Natural killer cell (primary cell): ENCODE data around the gene RIC8B. TPM values are rescaled to one million over a fixed set of nuclear protein-coding genes. Genes with fewer than 3 reads are reported as not detected.

Experiments
- ATAC-seq, 3 donors: fragments of 150-1000 bp in 2 of 3; fragments of 200-7000 bp in 1 of 3; cut with Tn5 transposase; 1 replicate in 1 of 3; 2 replicates in 2 of 3; pipeline ENCODE4 v1.10.0; 2021; ENCODE audit warnings: mild to moderate bottlenecking in 2 of 3, moderate library complexity in 2 of 3
- DNase-seq, 2 donors: peaks; one replicate each; pipeline versions ENCODE4 v3.0.0 to v3.0.0-alpha.2; 2013 to 2021; ENCODE audit warnings: mixed read lengths in 1 of 2
- H3K27ac ChIP-seq: one replicate; pipeline ENCODE4 v1.5.1; 2013; ENCODE audit warnings: mild to moderate bottlenecking, low read length
- H3K27me3 ChIP-seq: one replicate; pipeline ENCODE4 v1.6.1; 2013; ENCODE audit warnings: low read length; ENCODE audit not compliant: control insufficient read depth, insufficient read depth
- H3K36me3 ChIP-seq: one replicate; pipeline ENCODE4 v1.6.1; 2013; ENCODE audit warnings: low read length; ENCODE audit not compliant: control insufficient read depth, insufficient read depth
- H3K4me1 ChIP-seq: one replicate; pipeline ENCODE4 v1.6.1; 2013; ENCODE audit warnings: low read length; ENCODE audit not compliant: control insufficient read depth, insufficient read depth
- H3K4me3 ChIP-seq: one replicate; pipeline ENCODE4 v1.5.1; 2013; ENCODE audit warnings: low read length
- H3K9me3 ChIP-seq: one replicate; pipeline ENCODE4 v1.6.1; 2013; ENCODE audit warnings: low read length; ENCODE audit not compliant: control insufficient read depth, insufficient read depth
- H3K27ac Mint-ChIP-seq, 2 donors: one replicate each; pipeline ENCODE4 v1.8.0; 2022; ENCODE audit warnings: mild to moderate bottlenecking in 2 of 2, mixed read lengths in 2 of 2, moderate library complexity in 1 of 2
- H3K27me3 Mint-ChIP-seq, 2 donors: one replicate each; pipeline ENCODE4 v1.8.0; 2022; ENCODE audit warnings: low read depth in 2 of 2, mixed read lengths in 2 of 2
- H3K36me3 Mint-ChIP-seq: one replicate; pipeline ENCODE4 v1.8.0; 2022; ENCODE audit warnings: mixed read lengths
- H3K4me1 Mint-ChIP-seq, 2 donors: one replicate each; pipeline ENCODE4 v1.8.0; 2022; ENCODE audit warnings: mixed read lengths in 2 of 2
- H3K4me3 Mint-ChIP-seq: one replicate; pipeline ENCODE4 v1.8.0; 2022; ENCODE audit warnings: mild to moderate bottlenecking, moderate library complexity, mixed read lengths
- H3K9me3 Mint-ChIP-seq, 2 donors: one replicate each; pipeline ENCODE4 v1.8.0; 2022; ENCODE audit warnings: mixed read lengths in 2 of 2
- CTCF ChIP-seq: fragments of 200-600 bp; IDR thresholded peaks from one replicate; pipeline ENCODE4 v1.8.0; 2022; ENCODE audit warnings: antibody characterized with exemption
- WGBS: methylation state at CpG from one replicate; pipeline ENCODE4 v1.1.7; 2013; ENCODE audit warnings: missing lambda C conversion rate; ENCODE audit not compliant: insufficient coverage; 5-methylcytosine and 5-hydroxymethylcytosine counted together
- intact Hi-C: fragments of 100-400 bp; cut with micrococcal nuclease; formaldehyde crosslinking; loops from one replicate; pipeline ENCODE4 v1.14.2; 2022
- total RNA-seq, 4 donors: library from RNA; stranded (reverse); fragments of 120-200 nt in 1 of 4; gene quantifications; one replicate each; pipeline versions ENCODE4 v1.2.3 to v1.2.4, GENCODE V29; 2013 to 2022

RIC8B gene
- total RNA-seq, 3 donors from 2014 or later (not counting 1 experiment from before 2014, with no cell fraction given), result 12.1 to 21.3 (median 15.5) TPM

DNA sequence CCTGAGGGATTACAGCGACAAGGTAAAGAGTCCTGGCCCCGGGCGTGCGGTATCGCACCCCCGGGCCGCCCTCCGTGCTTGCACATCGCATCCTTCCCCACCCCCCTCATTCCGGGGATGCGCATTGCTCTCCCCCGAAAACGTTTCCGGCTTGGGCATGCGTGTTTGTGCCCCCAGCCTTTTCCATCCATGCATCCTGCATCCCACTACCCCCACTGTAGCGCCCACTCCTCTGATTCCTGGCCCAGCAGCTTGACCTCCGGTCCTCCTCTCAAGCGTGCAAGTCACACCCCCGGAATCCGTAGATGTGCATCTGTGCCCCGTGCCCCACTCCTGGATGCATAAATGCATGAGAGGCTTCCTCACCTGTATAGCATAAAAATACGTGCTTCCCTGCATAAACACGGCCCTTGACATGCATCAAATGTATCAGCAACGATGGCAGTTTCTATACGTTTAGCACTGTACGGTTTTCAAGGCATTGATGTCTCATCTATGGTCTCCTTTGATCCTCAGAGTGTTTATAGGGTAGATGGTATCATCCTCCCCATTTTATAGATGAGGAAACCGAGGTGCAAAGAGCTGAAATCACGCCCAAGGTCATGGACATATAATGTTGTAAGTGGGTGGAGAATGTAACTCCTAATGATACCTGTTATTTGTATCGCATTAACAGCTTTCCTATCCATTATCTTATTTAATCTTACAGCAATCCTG, 484 bp downstream of the RIC8B start:
- peak in 1 of 3 donors; percentile 20 for ATAC-seq
- intact Hi-C loops, result no loop called here
- Mint-ChIP-seq H3K27ac (peak overlapping the region; percentile 93 to 98), H3K27me3 (peaks cover under 1% of the 10 kb centered on the region in 2 donors), H3K4me1 (peaks cover 32 to 39% of the 10 kb centered on the region in 2 donors), H3K9me3 (no peaks in the 10 kb centered on the region), H3K4me3 (peak overlapping the region; percentile 95), H3K36me3 (no peaks in the 10 kb centered on the region)
- peak overlapping the region; percentile 65 for H3K4me3 ChIP-seq
- no peak for TF ChIP-seq CTCF
- H3K27ac ChIP-seq, result peak overlapping the region; percentile 69
- no peaks in the 10 kb centered on the region for H3K27me3 ChIP-seq
- DNase-seq, result peak in 1 of 2 donors; percentile 52
- H3K9me3 ChIP-seq, result no peaks in the 10 kb centered on the region
- peaks cover 10% of the 10 kb centered on the region for H3K4me1 ChIP-seq
- no peaks in the 10 kb centered on the region for H3K36me3 ChIP-seq
- WGBS, result 1% methylated on average over 26 of the region's 29 CpGs

DNA sequence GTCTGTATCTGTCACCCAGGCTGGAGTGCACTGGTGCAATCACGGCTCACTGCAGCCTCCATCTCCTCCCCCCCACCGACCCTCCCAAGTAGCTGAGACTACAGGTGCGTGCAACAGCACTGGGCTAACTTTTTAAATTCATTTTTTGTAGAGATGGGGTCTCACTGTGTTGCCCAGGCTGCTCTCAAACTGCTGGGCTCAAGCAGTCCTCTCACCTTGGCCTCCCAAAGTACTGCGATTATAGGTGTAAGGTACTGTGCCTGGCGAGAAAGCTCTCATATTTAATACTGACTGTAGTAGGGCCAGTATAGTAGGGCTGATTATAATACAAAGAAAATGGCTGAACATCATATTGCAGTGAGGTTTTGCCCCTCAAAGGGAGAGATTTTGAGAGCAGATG, 2.4 kb downstream of the RIC8B start:
- H3K27me3 Mint-ChIP-seq, result no peaks in the 10 kb centered on the region
- Histone ChIP-seq H3K27me3 (no peaks in the 10 kb centered on the region), H3K4me3 (no peak overlapping the region), H3K27ac (no peak overlapping the region), H3K9me3 (no peaks in the 10 kb centered on the region), H3K36me3 (no peaks in the 10 kb centered on the region), H3K4me1 (peaks cover 10% of the 10 kb centered on the region)
- no peak overlapping the region for H3K4me3 Mint-ChIP-seq
- no peak overlapping the region for H3K27ac Mint-ChIP-seq
- H3K9me3 Mint-ChIP-seq, result no peaks in the 10 kb centered on the region
- WGBS, result 100% methylated on average over 5 of the region's 5 CpGs
- H3K4me1 Mint-ChIP-seq, result peaks cover 32 to 39% of the 10 kb centered on the region in 2 donors
- no peak for DNase-seq
- TF ChIP-seq CTCF, result no peak
- intact Hi-C loops, result no loop called here
- H3K36me3 Mint-ChIP-seq, result no peaks in the 10 kb centered on the region
- no peak for ATAC-seq

GRCh38 chr12:106780010-106780631, 5.6 kb downstream of the RIC8B start:
- H3K36me3 Mint-ChIP-seq, result no peaks in the 10 kb centered on the region
- no peak overlapping the region for H3K27ac ChIP-seq
- 96% methylated on average over 3 of the region's 3 CpGs for WGBS
- H3K4me1 Mint-ChIP-seq, result peaks cover 34 to 38% of the 10 kb centered on the region in 2 donors
- TF ChIP-seq CTCF, result no peak
- H3K4me3 ChIP-seq, result no peak overlapping the region
- no peak for ATAC-seq
- DNase-seq, result no peak
- H3K36me3 ChIP-seq, result peaks cover 2% of the 10 kb centered on the region
- H3K27ac Mint-ChIP-seq, result no peak overlapping the region
- intact Hi-C loops, result no loop called here
- H3K9me3 Mint-ChIP-seq, result no peaks in the 10 kb centered on the region
- H3K4me1 ChIP-seq, result peaks cover 2% of the 10 kb centered on the region
- no peaks in the 10 kb centered on the region for H3K9me3 ChIP-seq
- no peaks in the 10 kb centered on the region for H3K27me3 ChIP-seq
- H3K27me3 Mint-ChIP-seq, result no peaks in the 10 kb centered on the region
- no peak overlapping the region for H3K4me3 Mint-ChIP-seq
